Calu3 (cell line): ENCODE results near the gene IPP. TPM values are rescaled to one million over a fixed set of nuclear protein-coding genes. Genes with fewer than 3 reads are reported as not detected.

ENCODE experiments used
- BruUV-seq: library from RNA; stranded (reverse); fragments of 400-500 nt; replicated peaks from 2 replicates; lab custom pipeline; 2021; lab: Mats Ljungman, UMichigan
- CTCF ChIA-PET: fragments of 300-600 bp; sonication (Branson Sonifier 250); formaldehyde crosslinking; loops from one replicate; lab custom pipeline; 2022; ENCODE audit warnings: antibody characterized with exemption; lab: Charles Lee
- DNase-seq: peaks from one replicate; pipeline ENCODE4 v3.0.0; 2022
- H3K27ac Mint-ChIP-seq: one replicate; pipeline ENCODE4 v1.8.0; 2022; ENCODE audit warnings: mixed read lengths; ENCODE audit not compliant: unreplicated experiment
- H3K27me3 Mint-ChIP-seq: one replicate; pipeline ENCODE4 v1.8.0; 2022; ENCODE audit warnings: mixed read lengths; ENCODE audit not compliant: unreplicated experiment
- H3K36me3 Mint-ChIP-seq: one replicate; pipeline ENCODE4 v1.8.0; 2022; ENCODE audit warnings: mild to moderate bottlenecking, moderate library complexity, mixed read lengths; ENCODE audit not compliant: insufficient read depth, unreplicated experiment
- H3K4me1 Mint-ChIP-seq: one replicate; pipeline ENCODE4 v1.8.0; 2022; ENCODE audit warnings: mild to moderate bottlenecking, low read depth, mixed read lengths; ENCODE audit not compliant: unreplicated experiment
- H3K4me3 Mint-ChIP-seq: one replicate; pipeline ENCODE4 v1.8.0; 2022; ENCODE audit warnings: mild to moderate bottlenecking, low read depth, moderate library complexity, mixed read lengths; ENCODE audit not compliant: unreplicated experiment
- H3K9me3 Mint-ChIP-seq: one replicate; pipeline ENCODE4 v1.8.0; 2022; ENCODE audit warnings: low read depth, mixed read lengths; ENCODE audit not compliant: unreplicated experiment
- intact Hi-C: fragments of 100-400 bp; cut with micrococcal nuclease; formaldehyde crosslinking; loops from one replicate; pipeline ENCODE4 v1.10.0; 2022; ENCODE audit not compliant: unreplicated experiment
- total RNA-seq: library from RNA; stranded (reverse); gene quantifications from 2 replicates; pipeline ENCODE4 v1.2.3, GENCODE V29; 2022
- TF ChIP-seq, protein P1 (sequence below): fragments of 200-600 bp; IDR thresholded peaks from one replicate; pipeline ENCODE4 v1.8.0; 2022; ENCODE audit warnings: antibody characterized with exemption; ENCODE audit not compliant: unreplicated experiment

The IPP gene
- total RNA-seq, 1 experiment from 2014 or later = 11.6 TPM

GRCh38 chr1:45765999-45766792 lies 15.7 kb upstream of the IPP start:
- Mint-ChIP-seq H3K4me3 (no peak overlapping the region), H3K4me1 (no peaks in the 10 kb centered on the region), H3K36me3 (no peaks in the 10 kb centered on the region), H3K27me3 (no peaks in the 10 kb centered on the region), H3K27ac (no peak overlapping the region), H3K9me3 (no peaks in the 10 kb centered on the region)
- CTCF ChIA-PET = interaction anchor here (0.5 to 0.7 kb wide), 2 partner anchors 10 to 25 kb away, joined by 5 to 6 read pairs; no protein-coding TSS in a partner anchor
- intact Hi-C loops = no loop called here
- TF ChIP-seq, protein P1, sequence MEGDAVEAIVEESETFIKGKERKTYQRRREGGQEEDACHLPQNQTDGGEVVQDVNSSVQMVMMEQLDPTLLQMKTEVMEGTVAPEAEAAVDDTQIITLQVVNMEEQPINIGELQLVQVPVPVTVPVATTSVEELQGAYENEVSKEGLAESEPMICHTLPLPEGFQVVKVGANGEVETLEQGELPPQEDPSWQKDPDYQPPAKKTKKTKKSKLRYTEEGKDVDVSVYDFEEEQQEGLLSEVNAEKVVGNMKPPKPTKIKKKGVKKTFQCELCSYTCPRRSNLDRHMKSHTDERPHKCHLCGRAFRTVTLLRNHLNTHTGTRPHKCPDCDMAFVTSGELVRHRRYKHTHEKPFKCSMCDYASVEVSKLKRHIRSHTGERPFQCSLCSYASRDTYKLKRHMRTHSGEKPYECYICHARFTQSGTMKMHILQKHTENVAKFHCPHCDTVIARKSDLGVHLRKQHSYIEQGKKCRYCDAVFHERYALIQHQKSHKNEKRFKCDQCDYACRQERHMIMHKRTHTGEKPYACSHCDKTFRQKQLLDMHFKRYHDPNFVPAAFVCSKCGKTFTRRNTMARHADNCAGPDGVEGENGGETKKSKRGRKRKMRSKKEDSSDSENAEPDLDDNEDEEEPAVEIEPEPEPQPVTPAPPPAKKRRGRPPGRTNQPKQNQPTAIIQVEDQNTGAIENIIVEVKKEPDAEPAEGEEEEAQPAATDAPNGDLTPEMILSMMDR = no peak
- BruUV-seq = no TSS peak
- DNase-seq = no peak

- intact Hi-C loops = no loop called here
- CTCF ChIA-PET = no interaction called here
- Mint-ChIP-seq H3K27ac (no peak overlapping the region), H3K4me1 (no peaks in the 10 kb centered on the region), H3K27me3 (peaks cover 22% of the 10 kb centered on the region), H3K4me3 (no peak overlapping the region), H3K9me3 (no peaks in the 10 kb centered on the region), H3K36me3 (no peaks in the 10 kb centered on the region)
- no TSS peak for BruUV-seq
- no peak for DNase-seq
- TF ChIP-seq, protein P1 = no peak
These were observed 11.8 kb upstream of the IPP start for GRCh38 chr1:45762291-45762690.

DNA sequence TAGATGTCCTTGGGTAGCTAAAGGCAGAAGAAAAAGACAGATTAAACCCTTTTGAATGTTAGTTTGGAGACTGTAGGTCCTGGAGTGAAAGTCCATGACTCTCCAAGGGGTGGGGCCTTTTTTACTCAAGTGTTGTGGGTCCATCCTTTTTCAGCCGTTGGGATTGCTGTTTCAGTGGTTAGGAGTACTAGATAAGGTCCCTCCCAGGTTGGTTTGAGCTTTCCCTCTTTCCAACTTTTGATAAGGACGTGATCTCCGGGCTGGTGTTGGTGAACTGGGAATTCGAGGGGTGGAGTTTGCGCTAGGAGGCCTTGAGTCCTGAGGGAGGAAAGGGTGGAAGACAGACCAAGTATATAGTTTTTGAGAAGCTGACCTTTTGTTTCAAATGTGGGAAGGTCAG lies 5.2 kb upstream of the IPP start:
- CTCF ChIA-PET = interaction anchor here (0.6 to 0.7 kb wide), 2 partner anchors 8 to 508 kb away, joined by 3 read pairs; no protein-coding TSS in a partner anchor
- no peak for DNase-seq
- no peak overlapping the region for H3K4me3 Mint-ChIP-seq
- H3K36me3 Mint-ChIP-seq = peaks cover 7% of the 10 kb centered on the region
- no peaks in the 10 kb centered on the region for H3K4me1 Mint-ChIP-seq
- H3K27me3 Mint-ChIP-seq = peaks cover 34% of the 10 kb centered on the region
- no peak overlapping the region for H3K27ac Mint-ChIP-seq
- intact Hi-C loops = no loop called here
- no TSS peak for BruUV-seq
- peaks cover 7% of the 10 kb centered on the region for H3K9me3 Mint-ChIP-seq
- TF ChIP-seq, protein P1 = no peak

GRCh38 chr1:45753248-45754037 lies 3.0 kb upstream of the IPP start:
- Mint-ChIP-seq H3K4me3 (no peak overlapping the region), H3K9me3 (peaks cover 7% of the 10 kb centered on the region), H3K27ac (no peak overlapping the region), H3K4me1 (peaks cover 6% of the 10 kb centered on the region), H3K36me3 (peaks cover 18% of the 10 kb centered on the region), H3K27me3 (peaks cover 13% of the 10 kb centered on the region)
- intact Hi-C loops = no loop called here
- TF ChIP-seq, protein P1 = no peak
- no peak for DNase-seq
- no TSS peak for BruUV-seq
- CTCF ChIA-PET = interaction anchor here (0.6 kb wide), 1 partner anchor 478 kb away, joined by 3 read pairs; no protein-coding TSS in a partner anchor
